HEK293T (cell line): ENCODE results near the gene LTBP1.

ENCODE experiments used
- CTCF ChIA-PET: fragments of 350-600 bp; formaldehyde crosslinking; extraction: SDS; loops from one replicate; lab custom pipeline; 2021; ENCODE audit warnings: antibody characterized with exemption, inconsistent platforms; lab: Yijun Ruan, JAX
- POLR2A ChIA-PET: fragments of 350-600 bp; formaldehyde crosslinking; extraction: SDS; loops from one replicate; lab custom pipeline; 2020; ENCODE audit warnings: antibody characterized with exemption, inconsistent platforms; lab: Yijun Ruan, JAX
- DNase-seq: peaks from one replicate; pipeline ENCODE4 v3.0.0; 2012; ENCODE audit warnings: mixed read lengths; ENCODE audit errors: extremely low spot score
- ARNT ChIP-seq: fragments of 450-650 bp; IDR thresholded peaks from 2 replicates; pipeline ENCODE4 v1.6.1; 2017; ENCODE audit warnings: mild to moderate bottlenecking
- BHLHE40 ChIP-seq: fragments of 450-650 bp; IDR thresholded peaks from 2 replicates; pipeline ENCODE4 v1.6.1; 2016; ENCODE audit warnings: mild to moderate bottlenecking, moderate library complexity, borderline replicate concordance
- CTBP1 ChIP-seq: fragments of 450-650 bp; IDR thresholded peaks from 2 replicates; pipeline ENCODE4 v1.6.1; 2016; ENCODE audit warnings: borderline replicate concordance
- ELF4 ChIP-seq: fragments of 450-650 bp; IDR thresholded peaks from 2 replicates; pipeline ENCODE4 v1.6.1; 2017; ENCODE audit warnings: antibody characterized with exemption
- FOXA1 ChIP-seq: fragments of 450-650 bp; IDR thresholded peaks from 2 replicates; pipeline ENCODE4 v1.6.1; 2016; ENCODE audit warnings: mild to moderate bottlenecking
- FOXK2 ChIP-seq: fragments of 450-650 bp; IDR thresholded peaks from 2 replicates; pipeline ENCODE4 v1.6.1; 2016; ENCODE audit warnings: mild to moderate bottlenecking
- FOXM1 ChIP-seq: fragments of 450-650 bp; IDR thresholded peaks from 2 replicates; pipeline ENCODE4 v1.6.1; 2017; ENCODE audit warnings: mild to moderate bottlenecking, borderline replicate concordance
- HDGF ChIP-seq: fragments of 450-650 bp; IDR thresholded peaks from 2 replicates; pipeline ENCODE4 v1.6.1; 2017; ENCODE audit warnings: antibody characterized with exemption, borderline replicate concordance
- L3MBTL2 ChIP-seq: fragments of 450-650 bp; conservative IDR thresholded peaks from 2 replicates; pipeline ENCODE4 v1.6.1; 2016; ENCODE audit warnings: mild to moderate bottlenecking
- LEF1 ChIP-seq: fragments of 450-650 bp; IDR thresholded peaks from 2 replicates; pipeline ENCODE4 v1.6.1; 2017; ENCODE audit warnings: mild to moderate bottlenecking, borderline replicate concordance
- NFRKB ChIP-seq: fragments of 450-650 bp; IDR thresholded peaks from 2 replicates; pipeline ENCODE4 v1.6.1; 2016; ENCODE audit warnings: mild to moderate bottlenecking, moderate library complexity
- PKNOX1 ChIP-seq: fragments of 450-650 bp; IDR thresholded peaks from 2 replicates; pipeline ENCODE4 v1.6.1; 2016
- SP1 ChIP-seq: fragments of 450-650 bp; IDR thresholded peaks from 2 replicates; pipeline ENCODE4 v1.6.1; 2017
- SUZ12 ChIP-seq: fragments of 450-650 bp; IDR thresholded peaks from 2 replicates; pipeline ENCODE4 v1.6.1; 2016; ENCODE audit warnings: mild to moderate bottlenecking
- TARDBP ChIP-seq: fragments of 450-650 bp; IDR thresholded peaks from 2 replicates; pipeline ENCODE4 v1.6.1; 2016
- ZNF384 ChIP-seq: fragments of 450-650 bp; IDR thresholded peaks from 2 replicates; pipeline ENCODE4 v1.6.1; 2016

The LTBP1 gene

GRCh38 chr2:33292063-33292462, 345.3 kb downstream of the LTBP1 start:
- no peak for DNase-seq
- TF ChIP-seq SUZ12 (no peak), LEF1 (no peak), SP1 (no peak), BHLHE40 (no peak), ELF4 (no peak), FOXM1 (no peak), HDGF (no peak), TARDBP (no peak), NFRKB (no peak), FOXA1 (no peak), ARNT (no peak)
- ChIA-PET CTCF (no interaction called here), POLR2A (no interaction called here)

- ChIA-PET POLR2A (no interaction called here), CTCF (no interaction called here)
- no peak for DNase-seq
- TF ChIP-seq TARDBP (no peak), LEF1 (no peak), PKNOX1 (no peak), HDGF (no peak), ELF4 (no peak), FOXM1 (no peak), CTBP1 (no peak), L3MBTL2 (no peak), NFRKB (no peak), ZNF384 (no peak), BHLHE40 (no peak), FOXA1 (no peak), SUZ12 (no peak), FOXK2 (no peak)
These were observed 346.3 kb downstream of the LTBP1 start for GRCh38 chr2:33292981-33293595.

GRCh38 chr2:33298233-33298632, 351.5 kb downstream of the LTBP1 start:
- TF ChIP-seq BHLHE40 (no peak), CTBP1 (no peak), ELF4 (no peak), HDGF (no peak)
- DNase-seq: no peak
- ChIA-PET POLR2A (no interaction called here), CTCF (no interaction called here)

GRCh38 chr2:33301355-33301754, 354.6 kb downstream of the LTBP1 start:
- ChIA-PET CTCF (no interaction called here), POLR2A (no interaction called here)
- no peak for DNase-seq
- no peak for TF ChIP-seq CTBP1
- no peak for TF ChIP-seq TARDBP
- no peak for TF ChIP-seq L3MBTL2
- TF ChIP-seq ZNF384: no peak

GRCh38 chr2:33302348-33302747, 355.6 kb downstream of the LTBP1 start:
- DNase-seq: no peak
- CTCF ChIA-PET: no interaction called here

GRCh38 chr2:33304032-33304864, 357.5 kb downstream of the LTBP1 start:
- no peak for TF ChIP-seq SUZ12
- no peak for TF ChIP-seq FOXM1
- TF ChIP-seq HDGF: no peak
- TF ChIP-seq BHLHE40: no peak
- TF ChIP-seq L3MBTL2: no peak
- no peak for TF ChIP-seq LEF1
- no peak for TF ChIP-seq ARNT
- no peak for TF ChIP-seq PKNOX1
- CTCF ChIA-PET: no interaction called here
- no peak for DNase-seq
- POLR2A ChIA-PET: no interaction called here

More at GRCh38 chr2:33302348-33302747, 355.6 kb downstream of the LTBP1 start:
- POLR2A ChIA-PET: no interaction called here
- TF ChIP-seq LEF1 (no peak), ELF4 (no peak), SUZ12 (no peak)

- TF ChIP-seq CTBP1 (no peak), SP1 (no peak), ARNT (no peak), FOXK2 (no peak)
- DNase-seq: no peak
- POLR2A ChIA-PET: no interaction called here
- CTCF ChIA-PET: no interaction called here
These were observed 361.0 kb downstream of the LTBP1 start for GRCh38 chr2:33307659-33308270.
